M059J (cell line): Measurements from ENCODE around the gene SNX11. TPM values are rescaled to one million over a fixed set of nuclear protein-coding genes. Genes with fewer than 3 reads are reported as not detected.

Experiments used
- DNase-seq: peaks from one replicate; pipeline ENCODE4 v3.0.0-alpha.2; 2012; ENCODE audit warnings: low read depth
- total RNA-seq: library from RNA; depleted of rRNA; stranded (reverse); fragments of >200 nt; shearing (Covaris generic); gene quantifications from 2 replicates; pipeline ENCODE4 v1.2.3, GENCODE V29; 2014; rRNA removed

Gene SNX11
- total RNA-seq, 1 experiment from 2014 or later, result 18.1 TPM

GRCh38 chr17:48161127-48161905 lies 53.8 kb downstream of the SNX11 start:
- DNase-seq, result no peak

GRCh38 chr17:48162306-48162934 lies 54.9 kb downstream of the SNX11 start:
- no peak for DNase-seq

GRCh38 chr17:48162946-48163506 lies 55.5 kb downstream of the SNX11 start:
- peak; percentile 70 for DNase-seq

GRCh38 chr17:48163809-48164208 lies 56.2 kb downstream of the SNX11 start:
- no peak for DNase-seq

DNA sequence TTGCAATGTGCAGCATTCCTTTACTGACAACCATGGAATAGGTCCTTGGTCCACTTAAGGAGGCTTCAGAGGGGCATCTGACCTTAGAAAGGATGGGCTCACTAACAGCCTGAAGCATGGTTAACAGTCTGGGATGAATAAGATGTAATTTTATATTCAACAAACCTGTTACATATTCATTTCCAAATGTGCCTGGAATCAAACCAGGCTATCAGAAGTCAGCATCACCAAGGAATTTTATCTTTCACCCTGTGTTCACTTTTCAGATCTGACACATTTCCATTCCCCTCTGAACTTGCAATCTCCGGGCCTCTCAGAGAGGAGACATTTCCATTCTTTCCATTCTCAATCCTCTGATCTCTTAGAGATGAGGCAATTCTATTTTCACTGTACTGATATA lies 62.4 kb downstream of the SNX11 start:
- no peak for DNase-seq

Other genes starting within 250 kb of the SNX11 start
- 1.6 and 3.8 TPM in 2 replicates for gene SP2, start 211.5 kb upstream of the SNX11 start, total RNA-seq
- 40.1 and 54.2 TPM in 2 replicates for gene PNPO, start 166.2 kb upstream of the SNX11 start, total RNA-seq
- gene PRR15L, start 149.9 kb upstream of the SNX11 start, total RNA-seq, result not detected in 2 replicates
- 60.4 and 69.5 TPM in 2 replicates for gene CDK5RAP3, start 136.7 kb upstream of the SNX11 start, total RNA-seq
- 27.3 and 40.7 TPM in 2 replicates for gene COPZ2, start 70.0 kb upstream of the SNX11 start, total RNA-seq
- 44.3 and 68.7 TPM in 2 replicates for gene NFE2L1, start 59.4 kb upstream of the SNX11 start, total RNA-seq
- 89.1 and 122 TPM in 2 replicates for gene CBX1, start 6.3 kb upstream of the SNX11 start, total RNA-seq